ENCODE measurements around the gene GJC2. TPM values are rescaled to one million over a fixed set of nuclear protein-coding genes. Genes with fewer than 3 reads are reported as not detected.

The GJC2 gene
- total and polyA plus RNA-seq, 2 donors (not counting 3 experiments of a cell fraction or from before 2014, with no cell fraction given), result 0.58 to 1.2 TPM

- Histone ChIP-seq H4K20me1 (replicated peaks; ENCODE audit: control insufficient read depth, extremely low read depth, insufficient read depth, low read length) (no peaks in the 10 kb centered on the region), H3K36me3 (ENCODE audit: control insufficient read depth in 2 of 2, extremely low read depth in 1 of 2, insufficient read depth in 2 of 2, low read length in 2 of 2) (no peaks in the 10 kb centered on the region), H3K4me3 (replicated peaks in 1 of 3; ENCODE audit: insufficient read depth in 1 of 3, low read depth in 1 of 3, low read length in 3 of 3) (no peak overlapping the region), H3K27ac (ENCODE audit: insufficient read depth, low read depth, low read length) (no peak overlapping the region), H3K9me1 (replicated peaks; ENCODE audit: control insufficient read depth, extremely low read depth, insufficient read depth, low read length) (no peaks in the 10 kb centered on the region), H3K4me1 (ENCODE audit: control insufficient read depth, extremely low read depth, insufficient read depth, low read length) (no peaks in the 10 kb centered on the region), H3K4me2 (ENCODE audit: insufficient read depth, low read length) (no peak overlapping the region), H3K79me2 (ENCODE audit: control insufficient read depth, insufficient read depth, low read length) (no peaks in the 10 kb centered on the region), H3K9ac (replicated peaks; ENCODE audit: extremely low read depth, insufficient read depth, low read length) (no peak overlapping the region), H2AFZ (ENCODE audit: low read depth, low read length) (no peak overlapping the region), H3K9me3 (replicated peaks; ENCODE audit: control insufficient read depth, insufficient read depth, low read length) (no peaks in the 10 kb centered on the region), H3K27me3 (ENCODE audit: control insufficient read depth in 2 of 2, insufficient read depth in 2 of 2, low read length in 2 of 2) (peaks cover 4 to 16% of the 10 kb centered on the region in 2 experiments)
- DNase-seq (ENCODE audit: low read depth, low spot score) (no peak), FAIRE-seq (no peak)
- intact Hi-C loops (cut with micrococcal nuclease), result no loop called here
- ChIA-PET CTCF (no interaction called here), POLR2A (no interaction called here)
- BruUV-seq (replicated peaks), result no TSS peak
- dilution Hi-C loops (cut with MboI; ENCODE audit: extremely low pct_ligation_motif_present, low sequenced_read_pairs), result no loop called here
- TF ChIP-seq MAX (IDR thresholded peaks at IDR 0.05; ENCODE audit: insufficient read depth, insufficient read length) (no peak), POLR2AphosphoS5 (IDR thresholded peaks at IDR 0.05; ENCODE audit: insufficient read depth, low read depth, low read length) (no peak), CTCF (IDR thresholded peaks at IDR 0.05; ENCODE audit: extremely low read depth in 1 of 2, insufficient read depth in 1 of 2, low read depth in 1 of 2, low read length in 2 of 2) (no peak), FOS (IDR thresholded peaks at IDR 0.05; ENCODE audit: borderline replicate concordance, insufficient read depth, low read length) (no peak), JUN (IDR thresholded peaks at IDR 0.05; ENCODE audit: borderline replicate concordance, insufficient read depth, insufficient read length, low read depth) (no peak), EZH2 (IDR thresholded peaks at IDR 0.05; ENCODE audit: borderline replicate concordance, low read depth, low read length, severe bottlenecking) (no peak), POLR2A (IDR thresholded peaks at IDR 0.05; ENCODE audit: low read depth, low read length) (no peak), GATA2 (IDR thresholded peaks at IDR 0.05; ENCODE audit: insufficient read depth, insufficient read length, low read depth, low read length) (no peak), MYC (IDR thresholded peaks at IDR 0.05; ENCODE audit: low read depth, low read length) (no peak)
Measured at GRCh38 chr1:228208831-228209551, 59.3 kb downstream of the GJC2 start.

Small RNA genes lying within 50 kb of the gene (small RNA-seq; reads per million reads assigned to genes)
- gene AL359510.1 (ENCODE audit: insufficient read depth, insufficient read length, low read depth, low replicate concordance), result not detected

Other genes with a start within 250 kb of the GJC2 start
- 4.1 and 5.4 TPM in 2 replicates for gene WNT9A, start 202.0 kb upstream of the GJC2 start, total RNA-seq
- 5.9 and 6.2 TPM in 2 replicates for gene WNT9A, start 202.0 kb upstream of the GJC2 start, polyA plus RNA-seq
- gene WNT3A, start 142.9 kb upstream of the GJC2 start, total RNA-seq, result not detected in 2 replicates
- not detected in 2 replicates for gene WNT3A, start 142.9 kb upstream of the GJC2 start, polyA plus RNA-seq
- gene ARF1, start 67.2 kb upstream of the GJC2 start, total RNA-seq, result 488 and 499 TPM in 2 replicates
- gene ARF1, start 67.2 kb upstream of the GJC2 start, polyA plus RNA-seq, result 844 and 1,054 TPM in 2 replicates
- gene C1orf35, start 46.6 kb upstream of the GJC2 start, total RNA-seq, result 21.7 and 23.9 TPM in 2 replicates
- gene C1orf35, start 46.6 kb upstream of the GJC2 start, polyA plus RNA-seq, result 19.9 and 21.1 TPM in 2 replicates
- 57.0 and 58.7 TPM in 2 replicates for gene MRPL55, start 40.6 kb upstream of the GJC2 start, total RNA-seq
- 155 and 287 TPM in 2 replicates for gene MRPL55, start 40.6 kb upstream of the GJC2 start, polyA plus RNA-seq
- 237 and 239 TPM in 2 replicates for gene GUK1, start 9.7 kb upstream of the GJC2 start, total RNA-seq
- 742 and 822 TPM in 2 replicates for gene GUK1, start 9.7 kb upstream of the GJC2 start, polyA plus RNA-seq
- gene IBA57, start 15.9 kb downstream of the GJC2 start, total RNA-seq, result 7.7 and 9.9 TPM in 2 replicates
- 3.4 and 5.6 TPM in 2 replicates for gene IBA57, start 15.9 kb downstream of the GJC2 start, polyA plus RNA-seq
- 1.5 and 2.9 TPM in 2 replicates for gene OBSCN, start 58.1 kb downstream of the GJC2 start, total RNA-seq
- 1.3 and 1.5 TPM in 2 replicates for gene OBSCN, start 58.1 kb downstream of the GJC2 start, polyA plus RNA-seq

Measured in endothelial cell of umbilical vein (primary cell).